Ishikawa (cell line): ENCODE measurements around the gene DGKI.

Experiments used
- CEBPB ChIP-seq: IDR thresholded peaks from 2 replicates; pipeline ENCODE4 v1.6.1; 2012
- CREB1 ChIP-seq: IDR thresholded peaks from 2 replicates; pipeline ENCODE4 v1.6.1; 2012; ENCODE audit warnings: low read depth
- EGR1 ChIP-seq: IDR thresholded peaks from 2 replicates; pipeline ENCODE4 v1.6.1; 2012
- EP300 ChIP-seq: IDR thresholded peaks from 2 replicates; pipeline ENCODE4 v1.6.1; 2012; ENCODE audit warnings: borderline replicate concordance
- FOXM1 ChIP-seq: IDR thresholded peaks from 2 replicates; pipeline ENCODE4 v1.6.1; 2012; ENCODE audit warnings: low read depth, borderline replicate concordance
- MAX ChIP-seq: IDR thresholded peaks from 2 replicates; pipeline ENCODE4 v1.6.1; 2012
- NFIC ChIP-seq: IDR thresholded peaks from 2 replicates; pipeline ENCODE4 v1.6.1; 2012
- RAD21 ChIP-seq: IDR thresholded peaks from 2 replicates; pipeline ENCODE4 v1.6.1; 2012; ENCODE audit warnings: low read depth
- REST ChIP-seq: IDR thresholded peaks from 2 replicates; pipeline ENCODE4 v1.6.1; 2012; ENCODE audit warnings: low read depth, mild to moderate bottlenecking
- TAF1 ChIP-seq: IDR thresholded peaks from 2 replicates; pipeline ENCODE4 v1.6.1; 2012; ENCODE audit warnings: low read depth, mild to moderate bottlenecking
- TCF12 ChIP-seq: IDR thresholded peaks from 2 replicates; pipeline ENCODE4 v1.6.1; 2012; ENCODE audit warnings: low read depth
- TEAD4 ChIP-seq: IDR thresholded peaks from 2 replicates; pipeline ENCODE4 v1.6.1; 2012
- USF1 ChIP-seq: IDR thresholded peaks from 2 replicates; pipeline ENCODE4 v1.6.1; 2012
- YY1 ChIP-seq: IDR thresholded peaks from 2 replicates; pipeline ENCODE4 v1.6.1; 2012; ENCODE audit warnings: low read depth
- ZBTB7A ChIP-seq: IDR thresholded peaks from 2 replicates; pipeline ENCODE4 v1.6.1; 2012; ENCODE audit warnings: low read depth

Gene DGKI

GRCh38 chr7:137590756-137591305, 255.9 kb downstream of the DGKI start:
- TF ChIP-seq TEAD4 (no peak), CEBPB (no peak), MAX (no peak), FOXM1 (no peak), RAD21 (no peak), CREB1 (no peak), USF1 (no peak)

- TF ChIP-seq EP300, result no peak
Observed at GRCh38 chr7:137590071-137590755, 256.6 kb downstream of the DGKI start.

GRCh38 chr7:137587326-137587725, 259.4 kb downstream of the DGKI start:
- TF ChIP-seq CREB1 (no peak), USF1 (no peak)

GRCh38 chr7:137585591-137585990, 261.2 kb downstream of the DGKI start:
- TF ChIP-seq NFIC (no peak), EGR1 (no peak)

- TF ChIP-seq CREB1 (no peak), CEBPB (no peak), RAD21 (no peak), YY1 (no peak), TAF1 (no peak), TEAD4 (no peak), MAX (no peak), USF1 (no peak), NFIC (no peak), EGR1 (no peak), TCF12 (no peak), FOXM1 (no peak)
Observed at GRCh38 chr7:137583172-137583571, 263.6 kb downstream of the DGKI start.

- no peak for TF ChIP-seq TAF1
- no peak for TF ChIP-seq USF1
- TF ChIP-seq FOXM1, result no peak
- no peak for TF ChIP-seq CEBPB
- no peak for TF ChIP-seq CREB1
Observed at GRCh38 chr7:137579913-137580640, 266.7 kb downstream of the DGKI start.

GRCh38 chr7:137578541-137578940, 268.2 kb downstream of the DGKI start:
- no peak for TF ChIP-seq EP300
- no peak for TF ChIP-seq TEAD4
- TF ChIP-seq RAD21, result no peak
- no peak for TF ChIP-seq TAF1
- no peak for TF ChIP-seq CREB1
- no peak for TF ChIP-seq REST
- TF ChIP-seq CEBPB, result no peak
- TF ChIP-seq ZBTB7A, result no peak
- TF ChIP-seq FOXM1, result no peak
- TF ChIP-seq YY1, result no peak

GRCh38 chr7:137577184-137577583, 269.6 kb downstream of the DGKI start:
- no peak for TF ChIP-seq TAF1
- no peak for TF ChIP-seq ZBTB7A
- TF ChIP-seq EP300, result no peak
- no peak for TF ChIP-seq RAD21
- TF ChIP-seq MAX, result no peak
